OCI-LY3 (cell line): ENCODE data around the gene DNAJC15.

Experiments
- EZH2phosphoT487 ChIP-seq: fragments of 200-600 bp; shearing (Covaris generic); IDR thresholded peaks from 2 replicates; pipeline ENCODE4 v1.6.1; 2018; ENCODE audit warnings: antibody characterized with exemption, mixed run types, low read depth
- TF ChIP-seq, protein P1 (sequence below): fragments of 200-600, 300-600 bp; sonication (generic); IDR thresholded peaks from 2 replicates; pipeline ENCODE4 v1.5.1; 2014; ENCODE audit warnings: antibody characterized with exemption, low read length, low read depth

DNA sequence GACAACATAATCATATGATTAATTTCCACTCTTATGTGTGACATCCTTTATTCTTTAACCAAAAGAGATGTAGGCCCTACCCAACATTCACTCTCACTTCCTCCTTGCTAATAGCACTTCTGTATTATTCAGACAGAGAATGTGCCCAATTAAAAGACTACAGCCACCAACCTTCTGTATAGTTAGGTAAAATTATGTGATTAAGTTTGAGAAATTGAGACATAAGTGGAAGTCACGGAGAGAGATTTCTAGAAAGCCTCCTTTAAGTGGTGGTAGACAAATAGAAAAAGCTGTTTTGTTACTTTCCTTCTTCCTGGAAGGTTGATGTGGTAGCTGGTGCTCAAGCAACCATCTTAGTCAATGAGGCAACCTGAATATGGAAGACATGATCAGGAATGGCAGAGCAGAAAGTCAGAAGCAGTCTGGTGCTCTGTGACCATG is 46.1 kb upstream of the DNAJC15 start:
- TF ChIP-seq, protein P1, sequence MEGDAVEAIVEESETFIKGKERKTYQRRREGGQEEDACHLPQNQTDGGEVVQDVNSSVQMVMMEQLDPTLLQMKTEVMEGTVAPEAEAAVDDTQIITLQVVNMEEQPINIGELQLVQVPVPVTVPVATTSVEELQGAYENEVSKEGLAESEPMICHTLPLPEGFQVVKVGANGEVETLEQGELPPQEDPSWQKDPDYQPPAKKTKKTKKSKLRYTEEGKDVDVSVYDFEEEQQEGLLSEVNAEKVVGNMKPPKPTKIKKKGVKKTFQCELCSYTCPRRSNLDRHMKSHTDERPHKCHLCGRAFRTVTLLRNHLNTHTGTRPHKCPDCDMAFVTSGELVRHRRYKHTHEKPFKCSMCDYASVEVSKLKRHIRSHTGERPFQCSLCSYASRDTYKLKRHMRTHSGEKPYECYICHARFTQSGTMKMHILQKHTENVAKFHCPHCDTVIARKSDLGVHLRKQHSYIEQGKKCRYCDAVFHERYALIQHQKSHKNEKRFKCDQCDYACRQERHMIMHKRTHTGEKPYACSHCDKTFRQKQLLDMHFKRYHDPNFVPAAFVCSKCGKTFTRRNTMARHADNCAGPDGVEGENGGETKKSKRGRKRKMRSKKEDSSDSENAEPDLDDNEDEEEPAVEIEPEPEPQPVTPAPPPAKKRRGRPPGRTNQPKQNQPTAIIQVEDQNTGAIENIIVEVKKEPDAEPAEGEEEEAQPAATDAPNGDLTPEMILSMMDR, result no peak
- no peak for TF ChIP-seq EZH2phosphoT487
